OCI-LY3 (cell line): ENCODE measurements around the gene CCM2.

Experiments
- H2AFZ ChIP-seq: fragments of 200-600, 300-600 bp; shearing (Covaris generic); 2 replicates; pipeline ENCODE4 v1.6.0; 2014; ENCODE audit warnings: antibody characterized with exemption, low read depth, low read length
- H3K27ac ChIP-seq: fragments of 200-600, 300-600 bp; sonication (generic); 2 replicates; pipeline ENCODE4 v1.5.1; 2014; ENCODE audit warnings: mild to moderate bottlenecking, low read length, moderate library complexity, mixed read lengths
- H3K27me3 ChIP-seq: fragments of 200-600, 300-600 bp; sonication (generic); 2 replicates; pipeline ENCODE4 v1.6.1; 2014; ENCODE audit warnings: low read depth, low read length, mixed read lengths
- H3K36me3 ChIP-seq: fragments of 200-600, 300-600 bp; sonication (generic); replicated peaks from 2 replicates; pipeline ENCODE3; 2014; ENCODE audit warnings: low read depth, low read length, mixed read lengths
- H3K4me1 ChIP-seq: fragments of 300-600, 200-600 bp; sonication (generic); 2 replicates; pipeline ENCODE4 v1.6.1; 2014; ENCODE audit warnings: low read length, mixed read lengths
- H3K4me2 ChIP-seq: fragments of 200-600, 300-600 bp; sonication (generic); 2 replicates; pipeline ENCODE4 v1.6.1; 2014; ENCODE audit warnings: low read length, mixed read lengths
- H3K4me3 ChIP-seq: fragments of 300-600, 200-600 bp; sonication (generic); 2 replicates; pipeline ENCODE4 v1.5.1; 2014; ENCODE audit warnings: antibody characterized with exemption, mild to moderate bottlenecking, low read length, moderate library complexity
- H3K79me2 ChIP-seq: fragments of 300-600, 200-600 bp; shearing (Covaris generic); 2 replicates; pipeline ENCODE4 v1.6.1; 2014; ENCODE audit warnings: mild to moderate bottlenecking, low read length, mixed read lengths
- H3K9ac ChIP-seq: fragments of 300-600, 200-600 bp; shearing (Covaris generic); 2 replicates; pipeline ENCODE4 v1.6.0; 2014; ENCODE audit warnings: mild to moderate bottlenecking, low read length, moderate library complexity
- H3K9me3 ChIP-seq: fragments of 200-600, 300-600 bp; shearing (Covaris generic); 2 replicates; pipeline ENCODE4 v1.6.1; 2014; ENCODE audit warnings: low read length, mixed read lengths; ENCODE audit not compliant: insufficient read depth
- H4K20me1 ChIP-seq: fragments of 200-600, 300-600 bp; sonication (generic); 2 replicates; pipeline ENCODE4 v1.6.1; 2016; ENCODE audit warnings: low read length, mixed read lengths; ENCODE audit not compliant: insufficient read depth
- EZH2phosphoT487 ChIP-seq: fragments of 200-600 bp; shearing (Covaris generic); IDR thresholded peaks from 2 replicates; pipeline ENCODE4 v1.6.1; 2018; ENCODE audit warnings: antibody characterized with exemption, mixed run types, low read depth
- TF ChIP-seq, protein P1 (sequence below): fragments of 200-600, 300-600 bp; sonication (generic); IDR thresholded peaks from 2 replicates; pipeline ENCODE4 v1.5.1; 2014; ENCODE audit warnings: antibody characterized with exemption, low read length, low read depth

Gene CCM2

DNA sequence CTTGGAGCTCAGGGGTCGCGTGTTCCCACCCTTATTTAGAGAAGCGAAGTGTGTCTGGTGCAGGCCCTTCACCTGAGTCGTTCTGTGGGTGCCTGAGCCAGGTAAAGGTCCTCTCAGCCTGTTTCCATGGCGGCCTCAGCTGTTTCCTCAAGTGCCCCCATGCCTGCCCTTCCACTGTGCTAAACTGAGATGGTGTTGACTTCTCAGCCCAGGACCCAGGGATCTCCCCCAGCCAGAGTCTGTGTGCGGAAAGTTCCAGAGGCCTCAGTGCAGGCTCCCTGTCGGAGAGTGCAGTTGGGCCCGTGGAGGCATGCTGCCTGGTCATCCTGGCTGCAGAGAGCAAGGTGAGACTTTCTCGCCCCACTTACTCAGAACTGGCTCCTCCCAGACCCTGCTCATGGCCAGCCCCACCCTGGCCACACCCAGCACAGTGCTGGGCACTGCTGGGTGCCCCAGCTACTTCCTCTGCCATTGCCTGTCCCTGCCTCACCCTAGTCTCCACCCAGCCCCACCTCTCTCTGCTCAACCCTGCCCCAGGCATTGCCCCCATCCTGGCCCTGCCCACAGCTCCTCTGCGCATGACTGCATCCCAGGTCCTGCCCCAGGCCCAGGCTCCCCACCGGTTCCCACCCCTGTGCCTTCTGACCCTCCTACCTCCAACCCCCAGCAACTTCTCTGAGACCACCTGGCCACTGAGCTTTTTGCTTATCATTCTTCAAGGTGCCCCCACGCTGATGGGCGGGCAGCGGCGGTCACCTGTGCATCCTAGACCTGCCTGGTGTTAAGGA lies 68.4 kb downstream of the CCM2 start:
- no peaks in the 10 kb centered on the region for H3K27me3 ChIP-seq
- TF ChIP-seq, protein P1, sequence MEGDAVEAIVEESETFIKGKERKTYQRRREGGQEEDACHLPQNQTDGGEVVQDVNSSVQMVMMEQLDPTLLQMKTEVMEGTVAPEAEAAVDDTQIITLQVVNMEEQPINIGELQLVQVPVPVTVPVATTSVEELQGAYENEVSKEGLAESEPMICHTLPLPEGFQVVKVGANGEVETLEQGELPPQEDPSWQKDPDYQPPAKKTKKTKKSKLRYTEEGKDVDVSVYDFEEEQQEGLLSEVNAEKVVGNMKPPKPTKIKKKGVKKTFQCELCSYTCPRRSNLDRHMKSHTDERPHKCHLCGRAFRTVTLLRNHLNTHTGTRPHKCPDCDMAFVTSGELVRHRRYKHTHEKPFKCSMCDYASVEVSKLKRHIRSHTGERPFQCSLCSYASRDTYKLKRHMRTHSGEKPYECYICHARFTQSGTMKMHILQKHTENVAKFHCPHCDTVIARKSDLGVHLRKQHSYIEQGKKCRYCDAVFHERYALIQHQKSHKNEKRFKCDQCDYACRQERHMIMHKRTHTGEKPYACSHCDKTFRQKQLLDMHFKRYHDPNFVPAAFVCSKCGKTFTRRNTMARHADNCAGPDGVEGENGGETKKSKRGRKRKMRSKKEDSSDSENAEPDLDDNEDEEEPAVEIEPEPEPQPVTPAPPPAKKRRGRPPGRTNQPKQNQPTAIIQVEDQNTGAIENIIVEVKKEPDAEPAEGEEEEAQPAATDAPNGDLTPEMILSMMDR: no peak
- TF ChIP-seq EZH2phosphoT487: no peak
- H3K27ac ChIP-seq: no peak overlapping the region
- H3K36me3 ChIP-seq: peaks cover 3% of the 10 kb centered on the region
- H3K79me2 ChIP-seq: no peaks in the 10 kb centered on the region
- no peaks in the 10 kb centered on the region for H4K20me1 ChIP-seq
- H3K4me3 ChIP-seq: no peak overlapping the region
- H3K4me2 ChIP-seq: no peak overlapping the region
- no peaks in the 10 kb centered on the region for H3K9me3 ChIP-seq
- no peak overlapping the region for H3K9ac ChIP-seq
- H2AFZ ChIP-seq: no peak overlapping the region
- H3K4me1 ChIP-seq: no peaks in the 10 kb centered on the region

DNA sequence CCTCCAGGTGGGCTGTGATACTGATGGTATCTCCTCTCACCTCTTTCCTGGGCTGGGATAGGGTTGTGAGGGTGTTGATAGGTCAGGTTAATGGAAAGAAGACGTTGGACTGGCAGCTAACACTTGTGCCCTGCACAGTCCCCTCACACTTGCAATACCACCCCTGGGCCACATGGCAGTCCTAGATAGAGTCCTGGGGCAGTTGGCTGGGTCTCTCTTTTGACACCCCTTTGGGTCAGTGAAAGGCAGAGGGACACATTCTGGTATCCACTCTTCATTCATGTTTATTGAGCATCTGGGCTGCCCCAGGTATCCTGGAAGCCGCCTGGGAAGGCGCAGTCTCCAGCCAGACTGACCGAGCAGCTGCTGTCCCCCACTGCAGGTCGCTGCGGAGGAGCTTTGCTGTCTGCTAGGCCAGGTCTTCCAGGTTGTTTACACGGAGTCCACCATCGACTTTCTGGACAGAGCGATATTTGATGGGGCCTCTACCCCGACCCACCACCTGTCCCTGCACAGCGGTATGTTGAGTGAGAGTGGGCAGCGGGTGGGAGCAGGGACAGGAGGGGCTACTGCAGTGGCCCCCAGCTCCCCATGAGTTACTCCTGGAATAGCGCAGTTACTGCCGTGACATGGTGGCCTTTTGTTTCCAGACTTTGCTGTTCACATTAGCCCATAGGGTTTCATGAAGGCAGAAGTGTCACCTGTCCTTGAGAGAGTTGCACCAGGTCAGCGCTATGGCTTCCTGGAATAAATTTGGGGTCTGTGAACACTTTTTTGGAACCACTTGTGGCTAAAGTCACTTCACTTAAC lies 69.6 kb downstream of the CCM2 start:
- H3K27ac ChIP-seq: no peak overlapping the region
- H4K20me1 ChIP-seq: no peaks in the 10 kb centered on the region
- TF ChIP-seq EZH2phosphoT487: no peak
- TF ChIP-seq, protein P1: no peak
- no peak overlapping the region for H3K4me2 ChIP-seq
- H3K79me2 ChIP-seq: no peaks in the 10 kb centered on the region
- H3K36me3 ChIP-seq: peaks cover 6% of the 10 kb centered on the region
- no peaks in the 10 kb centered on the region for H3K9me3 ChIP-seq
- no peaks in the 10 kb centered on the region for H3K4me1 ChIP-seq
- no peak overlapping the region for H3K9ac ChIP-seq
- H3K27me3 ChIP-seq: no peaks in the 10 kb centered on the region
- H2AFZ ChIP-seq: no peak overlapping the region
- H3K4me3 ChIP-seq: no peak overlapping the region

DNA sequence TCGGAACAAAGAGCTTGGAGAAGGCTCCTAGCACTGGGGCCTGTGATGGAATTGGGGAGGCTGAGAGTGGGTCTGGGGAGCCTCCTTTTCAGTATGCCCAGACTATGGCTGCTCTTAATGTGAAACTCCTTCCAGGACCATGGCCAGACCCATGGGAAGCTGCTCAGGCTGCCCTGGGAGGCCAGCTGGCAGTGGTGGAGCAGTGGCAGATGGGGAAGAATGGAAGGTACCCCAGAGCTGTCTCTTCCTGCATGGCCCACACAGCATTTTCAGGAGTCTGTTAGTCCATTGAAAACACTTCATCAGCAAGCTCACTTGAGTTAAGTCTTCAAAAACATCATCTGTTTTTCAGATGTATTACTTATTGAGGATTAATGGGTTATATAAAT lies 70.2 kb downstream of the CCM2 start:
- Histone ChIP-seq H4K20me1 (no peaks in the 10 kb centered on the region), H3K4me1 (no peaks in the 10 kb centered on the region), H3K4me2 (no peak overlapping the region), H3K36me3 (peaks cover 6% of the 10 kb centered on the region), H3K27me3 (no peaks in the 10 kb centered on the region), H2AFZ (no peak overlapping the region), H3K9me3 (no peaks in the 10 kb centered on the region), H3K27ac (no peak overlapping the region), H3K9ac (no peak overlapping the region), H3K79me2 (no peaks in the 10 kb centered on the region), H3K4me3 (no peak overlapping the region)
- TF ChIP-seq EZH2phosphoT487: no peak

DNA sequence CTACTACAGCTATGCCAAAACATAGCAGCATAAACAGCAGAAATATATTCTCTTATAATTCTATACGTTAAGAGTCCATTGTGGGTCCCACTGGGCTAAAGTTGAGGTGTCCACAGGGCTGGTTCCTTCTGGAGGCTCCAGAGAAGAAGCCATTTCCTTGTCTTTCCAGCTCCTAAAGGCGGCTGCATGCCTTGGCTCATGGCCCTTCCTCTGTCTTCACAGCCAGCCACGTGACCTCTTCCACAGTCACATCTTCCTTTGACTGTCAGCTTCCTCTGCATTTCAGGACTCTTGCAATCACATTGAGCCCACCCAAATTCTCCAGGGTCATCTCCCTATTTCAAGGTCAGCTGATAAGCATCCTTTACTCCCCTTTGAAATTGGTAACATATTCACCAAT lies 71.5 kb downstream of the CCM2 start:
- Histone ChIP-seq H3K9me3 (no peaks in the 10 kb centered on the region), H3K9ac (no peak overlapping the region), H4K20me1 (no peaks in the 10 kb centered on the region), H3K4me3 (no peak overlapping the region), H3K27me3 (no peaks in the 10 kb centered on the region), H3K4me2 (no peak overlapping the region), H3K27ac (no peak overlapping the region), H3K36me3 (peaks cover 6% of the 10 kb centered on the region), H3K79me2 (no peaks in the 10 kb centered on the region), H2AFZ (no peak overlapping the region), H3K4me1 (no peaks in the 10 kb centered on the region)
- TF ChIP-seq EZH2phosphoT487: no peak
- TF ChIP-seq, protein P1: no peak
